ENCODE results near the gene SPTBN2.

The SPTBN2 gene

DNA sequence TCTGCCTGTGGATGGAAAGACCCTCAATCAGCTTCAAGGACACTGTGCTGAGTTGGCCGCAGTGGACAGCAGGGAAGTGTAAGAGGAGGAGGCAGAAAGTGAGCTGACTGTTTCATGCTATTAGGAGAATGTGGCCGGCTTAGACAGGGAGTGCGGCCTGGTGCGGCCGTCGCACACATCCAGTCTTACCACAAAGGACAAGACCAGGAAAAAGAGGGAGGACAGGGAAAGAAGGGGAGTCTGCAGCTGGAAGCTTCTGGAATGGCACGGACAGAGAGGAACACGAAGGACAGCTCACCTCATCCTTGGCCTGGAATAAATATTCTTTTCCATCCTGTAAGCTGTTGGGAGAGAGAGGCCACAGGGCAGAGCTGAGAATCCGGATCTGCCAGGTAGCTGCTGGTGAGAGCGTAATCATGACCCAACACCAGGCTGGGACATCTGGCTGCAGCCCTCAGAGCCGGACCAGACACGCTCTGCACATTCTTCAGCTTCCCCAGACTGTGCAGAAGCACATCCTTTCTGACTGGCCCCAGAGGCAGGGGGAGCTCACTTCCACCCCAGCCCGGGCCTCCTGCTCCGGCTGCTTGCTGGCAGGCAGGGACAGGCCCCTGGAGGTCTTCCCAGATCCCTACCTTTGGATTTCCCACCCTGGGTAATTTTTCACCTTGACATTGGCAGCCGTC is 42.8 kb downstream of the SPTBN2 start:
- no peak overlapping the region for H3K27ac ChIP-seq (replicated peaks)
- no peak overlapping the region for H3K4me3 ChIP-seq (replicated peaks; ENCODE audit: insufficient read depth, low read length)
- no peaks in the 10 kb centered on the region for H3K27me3 ChIP-seq (ENCODE audit: insufficient read depth, poor library complexity, severe bottlenecking)
- TF ChIP-seq, protein P1, sequence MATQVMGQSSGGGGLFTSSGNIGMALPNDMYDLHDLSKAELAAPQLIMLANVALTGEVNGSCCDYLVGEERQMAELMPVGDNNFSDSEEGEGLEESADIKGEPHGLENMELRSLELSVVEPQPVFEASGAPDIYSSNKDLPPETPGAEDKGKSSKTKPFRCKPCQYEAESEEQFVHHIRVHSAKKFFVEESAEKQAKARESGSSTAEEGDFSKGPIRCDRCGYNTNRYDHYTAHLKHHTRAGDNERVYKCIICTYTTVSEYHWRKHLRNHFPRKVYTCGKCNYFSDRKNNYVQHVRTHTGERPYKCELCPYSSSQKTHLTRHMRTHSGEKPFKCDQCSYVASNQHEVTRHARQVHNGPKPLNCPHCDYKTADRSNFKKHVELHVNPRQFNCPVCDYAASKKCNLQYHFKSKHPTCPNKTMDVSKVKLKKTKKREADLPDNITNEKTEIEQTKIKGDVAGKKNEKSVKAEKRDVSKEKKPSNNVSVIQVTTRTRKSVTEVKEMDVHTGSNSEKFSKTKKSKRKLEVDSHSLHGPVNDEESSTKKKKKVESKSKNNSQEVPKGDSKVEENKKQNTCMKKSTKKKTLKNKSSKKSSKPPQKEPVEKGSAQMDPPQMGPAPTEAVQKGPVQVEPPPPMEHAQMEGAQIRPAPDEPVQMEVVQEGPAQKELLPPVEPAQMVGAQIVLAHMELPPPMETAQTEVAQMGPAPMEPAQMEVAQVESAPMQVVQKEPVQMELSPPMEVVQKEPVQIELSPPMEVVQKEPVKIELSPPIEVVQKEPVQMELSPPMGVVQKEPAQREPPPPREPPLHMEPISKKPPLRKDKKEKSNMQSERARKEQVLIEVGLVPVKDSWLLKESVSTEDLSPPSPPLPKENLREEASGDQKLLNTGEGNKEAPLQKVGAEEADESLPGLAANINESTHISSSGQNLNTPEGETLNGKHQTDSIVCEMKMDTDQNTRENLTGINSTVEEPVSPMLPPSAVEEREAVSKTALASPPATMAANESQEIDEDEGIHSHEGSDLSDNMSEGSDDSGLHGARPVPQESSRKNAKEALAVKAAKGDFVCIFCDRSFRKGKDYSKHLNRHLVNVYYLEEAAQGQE (IDR thresholded peaks at IDR 0.05; ENCODE audit: insufficient replicate concordance, low read depth) = no peak
- TF ChIP-seq POLR2AphosphoS5 (IDR thresholded peaks at IDR 0.05; ENCODE audit: low read depth) = no peak
- no peak for TF ChIP-seq GABPA (IDR thresholded peaks at IDR 0.05; ENCODE audit: low read depth)
- no peak for TF ChIP-seq SPI1 (IDR thresholded peaks at IDR 0.05; ENCODE audit: borderline replicate concordance, low read depth)
- TF ChIP-seq, protein P2, sequence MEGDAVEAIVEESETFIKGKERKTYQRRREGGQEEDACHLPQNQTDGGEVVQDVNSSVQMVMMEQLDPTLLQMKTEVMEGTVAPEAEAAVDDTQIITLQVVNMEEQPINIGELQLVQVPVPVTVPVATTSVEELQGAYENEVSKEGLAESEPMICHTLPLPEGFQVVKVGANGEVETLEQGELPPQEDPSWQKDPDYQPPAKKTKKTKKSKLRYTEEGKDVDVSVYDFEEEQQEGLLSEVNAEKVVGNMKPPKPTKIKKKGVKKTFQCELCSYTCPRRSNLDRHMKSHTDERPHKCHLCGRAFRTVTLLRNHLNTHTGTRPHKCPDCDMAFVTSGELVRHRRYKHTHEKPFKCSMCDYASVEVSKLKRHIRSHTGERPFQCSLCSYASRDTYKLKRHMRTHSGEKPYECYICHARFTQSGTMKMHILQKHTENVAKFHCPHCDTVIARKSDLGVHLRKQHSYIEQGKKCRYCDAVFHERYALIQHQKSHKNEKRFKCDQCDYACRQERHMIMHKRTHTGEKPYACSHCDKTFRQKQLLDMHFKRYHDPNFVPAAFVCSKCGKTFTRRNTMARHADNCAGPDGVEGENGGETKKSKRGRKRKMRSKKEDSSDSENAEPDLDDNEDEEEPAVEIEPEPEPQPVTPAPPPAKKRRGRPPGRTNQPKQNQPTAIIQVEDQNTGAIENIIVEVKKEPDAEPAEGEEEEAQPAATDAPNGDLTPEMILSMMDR (IDR thresholded peaks at IDR 0.05; ENCODE audit: insufficient read depth, low read length) = no peak
- no peak for DNase-seq (ENCODE audit: low read depth in 1 of 2, low spot score in 1 of 2)

DNA sequence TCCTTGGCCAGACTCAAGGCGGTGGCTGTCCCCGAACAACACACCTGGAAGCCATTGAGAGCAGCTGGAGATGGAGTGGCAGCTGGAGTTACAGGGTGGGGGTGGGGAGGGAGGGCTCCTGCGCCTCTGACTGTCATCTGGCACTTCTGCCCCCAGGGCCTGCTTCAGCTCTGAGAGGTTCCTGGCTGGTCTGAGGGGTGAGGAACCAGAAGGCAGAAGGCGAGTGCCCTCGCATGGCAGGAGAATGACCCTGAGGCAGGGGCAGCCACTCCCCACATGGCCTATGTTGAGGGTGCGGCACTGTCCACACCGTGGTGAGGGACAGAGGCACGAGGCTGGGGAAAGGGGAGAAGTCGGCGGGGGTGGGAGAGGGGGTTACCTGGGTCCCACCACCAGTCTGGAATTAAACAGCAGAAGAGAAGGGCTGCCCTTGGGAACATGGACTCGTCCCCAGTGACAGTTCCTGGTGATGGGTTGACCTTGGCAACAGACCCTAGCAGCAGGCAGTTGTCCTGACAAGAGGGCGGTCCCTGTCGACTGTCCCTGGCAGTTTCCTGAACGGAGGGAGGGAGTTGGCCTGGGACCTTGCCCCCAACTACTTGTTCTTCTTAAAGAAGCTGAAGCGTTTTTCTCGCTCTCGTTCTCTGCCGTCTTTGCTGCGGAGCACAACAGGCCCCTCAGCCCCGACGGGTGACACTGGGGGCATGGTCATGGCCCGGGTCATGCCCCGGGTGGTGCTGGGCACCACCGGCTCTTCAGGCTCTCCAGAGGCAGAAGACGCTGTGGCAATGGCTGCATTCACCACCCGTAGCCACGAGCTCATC is 43.5 kb downstream of the SPTBN2 start:
- no peak for DNase-seq (ENCODE audit: low read depth in 1 of 2, low spot score in 1 of 2)
- H3K4me3 ChIP-seq (replicated peaks; ENCODE audit: insufficient read depth, low read length) = no peak overlapping the region
- no peaks in the 10 kb centered on the region for H3K27me3 ChIP-seq (ENCODE audit: insufficient read depth, poor library complexity, severe bottlenecking)
- no peak overlapping the region for H3K27ac ChIP-seq (replicated peaks)
- TF ChIP-seq, protein P2 (IDR thresholded peaks at IDR 0.05; ENCODE audit: insufficient read depth, low read length) = no peak
- TF ChIP-seq GABPA (IDR thresholded peaks at IDR 0.05; ENCODE audit: low read depth) (no peak), SPI1 (IDR thresholded peaks at IDR 0.05; ENCODE audit: borderline replicate concordance, low read depth) (no peak), POLR2AphosphoS5 (IDR thresholded peaks at IDR 0.05; ENCODE audit: low read depth) (no peak)
- TF ChIP-seq, protein P1 (IDR thresholded peaks at IDR 0.05; ENCODE audit: insufficient replicate concordance, low read depth) = no peak

DNA sequence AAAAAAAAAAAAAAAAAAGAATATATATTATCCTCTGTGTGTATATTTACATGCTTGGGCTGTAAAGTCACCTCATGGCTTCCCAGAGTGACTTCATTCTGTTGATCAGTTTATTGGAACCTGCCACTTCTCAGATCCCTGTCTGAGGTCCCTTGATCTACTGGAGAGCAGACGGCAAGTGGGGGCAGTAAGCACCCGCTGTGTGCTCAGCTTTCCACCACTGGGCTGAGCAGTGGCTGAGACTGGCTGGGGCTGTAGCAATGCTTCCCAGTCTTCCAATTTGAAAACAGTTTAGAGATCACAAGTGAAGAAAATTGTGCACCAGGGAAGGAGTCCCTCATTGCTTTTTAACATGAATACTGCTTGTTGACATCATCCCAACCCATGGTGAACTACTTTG is 44.4 kb downstream of the SPTBN2 start:
- TF ChIP-seq GABPA (IDR thresholded peaks at IDR 0.05; ENCODE audit: low read depth) (no peak), POLR2AphosphoS5 (IDR thresholded peaks at IDR 0.05; ENCODE audit: low read depth) (no peak), SPI1 (IDR thresholded peaks at IDR 0.05; ENCODE audit: borderline replicate concordance, low read depth) (no peak)
- TF ChIP-seq, protein P2 (IDR thresholded peaks at IDR 0.05; ENCODE audit: insufficient read depth, low read length) = no peak
- TF ChIP-seq, protein P1 (IDR thresholded peaks at IDR 0.05; ENCODE audit: insufficient replicate concordance, low read depth) = no peak
- no peak overlapping the region for H3K27ac ChIP-seq (replicated peaks)
- no peak for DNase-seq (ENCODE audit: low read depth in 1 of 2, low spot score in 1 of 2)
- no peaks in the 10 kb centered on the region for H3K27me3 ChIP-seq (ENCODE audit: insufficient read depth, poor library complexity, severe bottlenecking)
- H3K4me3 ChIP-seq (replicated peaks; ENCODE audit: insufficient read depth, low read length) = no peak overlapping the region

Measured in HL-60 (cell line).